Measurements from ENCODE around the gene PRPF8.
"Not testable (repeated sequence)": the region's sequence is repeated elsewhere in the genome, so short reads cannot be mapped to it uniquely, and the experiment has no call there.

PRPF8 gene

GRCh38 chr17:1697681-1698080 is 13.0 kb upstream of the PRPF8 start:
- H3K27ac ChIP-seq (ENCODE audit: low read length), result no peak overlapping the region
- no peaks in the 10 kb centered on the region for H3K9me2 ChIP-seq (replicated peaks; ENCODE audit: insufficient read depth, low read length)
- no peaks in the 10 kb centered on the region for H3K4me1 ChIP-seq (ENCODE audit: low read length)
- no peaks in the 10 kb centered on the region for H3K79me2 ChIP-seq (ENCODE audit: low read length)
- peaks cover 2% of the 10 kb centered on the region; the same call in 1 of the 2 replicates for H3K27me3 ChIP-seq (replicated peaks; ENCODE audit: insufficient read depth, low read length)
- H3K9me3 ChIP-seq (replicated peaks; ENCODE audit: insufficient read depth, low read length), result no peaks in the 10 kb centered on the region
- no peaks in the 10 kb centered on the region for H3F3A ChIP-seq (ENCODE audit: insufficient read depth, low read length)
- no peaks in the 10 kb centered on the region for H3K36me3 ChIP-seq (replicated peaks; ENCODE audit: insufficient read depth, low read length)
- TF ChIP-seq CTCF (IDR thresholded peaks at IDR 0.05; ENCODE audit: low read length) (no peak), EZH2 (optimal IDR thresholded peaks at IDR 0.05; ENCODE audit: low read depth, low read length) (no peak), EZH2phosphoT487 (IDR thresholded peaks at IDR 0.05; ENCODE audit: low read length) (no peak)
- no peaks in the 10 kb centered on the region for H4K20me1 ChIP-seq (ENCODE audit: insufficient read depth, low read length)
- no peak for DNase-seq
- no peak overlapping the region for H2AFZ ChIP-seq (ENCODE audit: low read length)
- no peak overlapping the region for H3K4me3 ChIP-seq (ENCODE audit: low read length)
- no peak overlapping the region for H3K4me2 ChIP-seq (ENCODE audit: low read depth, low read length)
- no peak overlapping the region for H3K9ac ChIP-seq (ENCODE audit: low read length)

GRCh38 chr17:1695365-1695764 is 10.7 kb upstream of the PRPF8 start:
- H3K9ac ChIP-seq (ENCODE audit: low read length), result no peak overlapping the region
- H2AFZ ChIP-seq (ENCODE audit: low read length), result no peak overlapping the region
- H3K36me3 ChIP-seq (replicated peaks; ENCODE audit: insufficient read depth, low read length), result no peaks in the 10 kb centered on the region
- no peaks in the 10 kb centered on the region for H4K20me1 ChIP-seq (ENCODE audit: insufficient read depth, low read length)
- H3F3A ChIP-seq (ENCODE audit: insufficient read depth, low read length), result no peaks in the 10 kb centered on the region
- no peaks in the 10 kb centered on the region for H3K4me1 ChIP-seq (ENCODE audit: low read length)
- H3K27me3 ChIP-seq (replicated peaks; ENCODE audit: insufficient read depth, low read length), result no peaks in the 10 kb centered on the region; the same call in 1 of the 2 replicates
- H3K9me2 ChIP-seq (replicated peaks; ENCODE audit: insufficient read depth, low read length), result no peaks in the 10 kb centered on the region
- no peak overlapping the region for H3K27ac ChIP-seq (ENCODE audit: low read length)
- no peak overlapping the region for H3K4me2 ChIP-seq (ENCODE audit: low read depth, low read length)
- no peak overlapping the region for H3K4me3 ChIP-seq (ENCODE audit: low read length)
- H3K79me2 ChIP-seq (ENCODE audit: low read length), result no peaks in the 10 kb centered on the region
- TF ChIP-seq EZH2 (optimal IDR thresholded peaks at IDR 0.05; ENCODE audit: low read depth, low read length), result no peak
- no peak for TF ChIP-seq EZH2phosphoT487 (IDR thresholded peaks at IDR 0.05; ENCODE audit: low read length)
- DNase-seq, result no peak
- no peaks in the 10 kb centered on the region for H3K9me3 ChIP-seq (replicated peaks; ENCODE audit: insufficient read depth, low read length)

GRCh38 chr17:1693339-1693738 is 8.7 kb upstream of the PRPF8 start:
- TF ChIP-seq CTCF (IDR thresholded peaks at IDR 0.05; ENCODE audit: low read length) (no peak), EZH2phosphoT487 (IDR thresholded peaks at IDR 0.05; ENCODE audit: low read length) (no peak), EZH2 (optimal IDR thresholded peaks at IDR 0.05; ENCODE audit: low read depth, low read length) (no peak)
- Histone ChIP-seq H2AFZ (ENCODE audit: low read length) (no peak overlapping the region), H3K9ac (ENCODE audit: low read length) (no peak overlapping the region), H3K4me1 (ENCODE audit: low read length) (no peaks in the 10 kb centered on the region), H3F3A (ENCODE audit: insufficient read depth, low read length) (no peaks in the 10 kb centered on the region), H3K4me3 (ENCODE audit: low read length) (no peak overlapping the region), H3K79me2 (ENCODE audit: low read length) (no peaks in the 10 kb centered on the region), H3K36me3 (replicated peaks; ENCODE audit: insufficient read depth, low read length) (no peaks in the 10 kb centered on the region), H3K27ac (ENCODE audit: low read length) (no peak overlapping the region), H3K27me3 (replicated peaks; ENCODE audit: insufficient read depth, low read length) (no peaks in the 10 kb centered on the region; the same call in 1 of the 2 replicates), H3K9me3 (replicated peaks; ENCODE audit: insufficient read depth, low read length) (no peaks in the 10 kb centered on the region), H3K4me2 (ENCODE audit: low read depth, low read length) (no peak overlapping the region), H4K20me1 (ENCODE audit: insufficient read depth, low read length) (no peaks in the 10 kb centered on the region), H3K9me2 (replicated peaks; ENCODE audit: insufficient read depth, low read length) (no peaks in the 10 kb centered on the region)
- no peak for DNase-seq

GRCh38 chr17:1690544-1691221 is 6.0 kb upstream of the PRPF8 start:
- H3K79me2 ChIP-seq (ENCODE audit: low read length), result no peaks in the 10 kb centered on the region
- H3K36me3 ChIP-seq (replicated peaks; ENCODE audit: insufficient read depth, low read length), result no peaks in the 10 kb centered on the region
- H3K27me3 ChIP-seq (replicated peaks; ENCODE audit: insufficient read depth, low read length), result no peaks in the 10 kb centered on the region; the same call in 1 of the 2 replicates
- H4K20me1 ChIP-seq (ENCODE audit: insufficient read depth, low read length), result no peaks in the 10 kb centered on the region
- no peak for TF ChIP-seq EZH2phosphoT487 (IDR thresholded peaks at IDR 0.05; ENCODE audit: low read length)
- TF ChIP-seq CTCF (IDR thresholded peaks at IDR 0.05; ENCODE audit: low read length), result no peak
- no peak for TF ChIP-seq EZH2 (optimal IDR thresholded peaks at IDR 0.05; ENCODE audit: low read depth, low read length)
- H3K4me3 ChIP-seq (ENCODE audit: low read length), result no peak overlapping the region
- no peaks in the 10 kb centered on the region for H3K9me3 ChIP-seq (replicated peaks; ENCODE audit: insufficient read depth, low read length)
- H3K9me2 ChIP-seq (replicated peaks; ENCODE audit: insufficient read depth, low read length), result no peaks in the 10 kb centered on the region
- no peak overlapping the region for H3K27ac ChIP-seq (ENCODE audit: low read length)
- no peak overlapping the region for H2AFZ ChIP-seq (ENCODE audit: low read length)
- H3K9ac ChIP-seq (ENCODE audit: low read length), result no peak overlapping the region
- H3K4me1 ChIP-seq (ENCODE audit: low read length), result no peaks in the 10 kb centered on the region
- no peaks in the 10 kb centered on the region for H3F3A ChIP-seq (ENCODE audit: insufficient read depth, low read length)
- H3K4me2 ChIP-seq (ENCODE audit: low read depth, low read length), result no peak overlapping the region
- no peak for DNase-seq

GRCh38 chr17:1688405-1688804 is 3.7 kb upstream of the PRPF8 start:
- not testable (repeated sequence) for DNase-seq; H3K9ac ChIP-seq (ENCODE audit: low read length); H3K4me2 ChIP-seq (ENCODE audit: low read depth, low read length); H3K9me2 ChIP-seq (replicated peaks; ENCODE audit: insufficient read depth, low read length); H3K36me3 ChIP-seq (replicated peaks; ENCODE audit: insufficient read depth, low read length); H4K20me1 ChIP-seq (ENCODE audit: insufficient read depth, low read length); H3K4me3 ChIP-seq (ENCODE audit: low read length); H3K27ac ChIP-seq (ENCODE audit: low read length); H3K27me3 ChIP-seq (replicated peaks; ENCODE audit: insufficient read depth, low read length); H3K4me1 ChIP-seq (ENCODE audit: low read length); H2AFZ ChIP-seq (ENCODE audit: low read length); H3K9me3 ChIP-seq (replicated peaks; ENCODE audit: insufficient read depth, low read length); H3F3A ChIP-seq (ENCODE audit: insufficient read depth, low read length)
- peaks cover 13% of the 10 kb centered on the region for H3K79me2 ChIP-seq (ENCODE audit: low read length)

Measured in MM.1S (cell line).